Stomach (tissue), 9 donors: Measurements from ENCODE around the gene VPS41. TPM values are rescaled to one million over a fixed set of nuclear protein-coding genes. Genes with fewer than 3 reads are reported as not detected.

Experiments
- DNase-seq, 2 donors: peaks; one replicate each; pipeline versions ENCODE4 v3.0.0 to v3.0.0-alpha.2; 2013 to 2019
- H3K27ac ChIP-seq, 5 donors: fragments of 200-600 bp in 4 of 5; sonication (generic) in 4 of 5; one replicate each; pipeline ENCODE4 v1.5.1; 2013 to 2019; ENCODE audit warnings: mild to moderate bottlenecking in 1 of 5, moderate library complexity in 1 of 5
- H3K27me3 ChIP-seq, 3 donors: fragments of 200-600 bp; sonication (generic); one replicate each; pipeline ENCODE4 v1.5.1; 2017 to 2019; ENCODE audit warnings: mixed run types in 1 of 3
- H3K36me3 ChIP-seq, 4 donors: fragments of 200-600 bp; sonication (generic); 1 replicate in 3 of 4; 2 replicates in 1 of 4; pipeline ENCODE4 v1.5.1; 2016 to 2019
- H3K4me1 ChIP-seq, 4 donors: fragments of 200-600 bp; sonication (generic); one replicate each; pipeline ENCODE4 v1.5.1; 2016 to 2019
- H3K4me3 ChIP-seq, 4 donors: fragments of 200-600 bp; sonication (generic) in 3 of 4; one replicate each; pipeline ENCODE4 v1.5.1; 2016 to 2019; ENCODE audit warnings: mild to moderate bottlenecking in 1 of 4
- H3K9me3 ChIP-seq, 4 donors: fragments of 200-600 bp; sonication (generic); one replicate each; pipeline ENCODE4 v1.5.1; 2016 to 2019
- EP300 ChIP-seq: sonication (generic); formaldehyde crosslinking; IDR thresholded peaks from one replicate; pipeline ENCODE4 v1.6.1; 2017; ENCODE audit warnings: antibody characterized with exemption
- POLR2A ChIP-seq, 4 donors: fragments of 450-650 bp; IDR thresholded peaks; one replicate each; pipeline ENCODE4 v1.6.1; 2016; ENCODE audit warnings: antibody characterized with exemption in 4 of 4, control low read depth in 2 of 4, mild to moderate bottlenecking in 1 of 4, moderate library complexity in 1 of 4
- POLR2AphosphoS5 ChIP-seq, 3 donors: sonication (generic); formaldehyde crosslinking; IDR thresholded peaks; one replicate each; pipeline ENCODE4 v1.6.1; 2016; ENCODE audit warnings: antibody characterized with exemption in 3 of 3
- WGBS, 5 donors: extraction: QIAGEN DNeasy Blood & Tissue Kit in 3 of 5; methylation state at CpG; one replicate each; pipeline versions ENCODE4 v1.1.5 to v1.1.7; 2013 to 2018; 5-methylcytosine and 5-hydroxymethylcytosine counted together
- intact Hi-C: fragments of 100-400 bp; cut with DNase I; formaldehyde crosslinking; loops from one replicate; pipeline ENCODE4 v1.15.1; 2023; ENCODE audit warnings: low total_unique reads
- polyA plus RNA-seq, 3 donors: library from polyadenylated mRNA; stranded (reverse); fragments of 200-250 nt; gene quantifications; one replicate each; pipeline ENCODE4 v1.2.3, GENCODE V29; 2013
- total RNA-seq, 5 donors: library from RNA; depleted of rRNA; stranded (reverse); fragments of >200 nt; gene quantifications; one replicate each; pipeline versions ENCODE4 v1.1.0 to v1.2.3, GENCODE V29; 2014 to 2016
- TF ChIP-seq, protein P1 (sequence below), 7 experiments: fragments of 450-650 bp in 4 of 7; fragments of 200-600 bp in 3 of 7; sonication (generic) in 3 of 7; IDR thresholded peaks; one replicate each; pipeline ENCODE4 v1.5.1; 2016 to 2019; ENCODE audit warnings: antibody characterized with exemption in 7 of 7, control low read depth in 2 of 7, mild to moderate bottlenecking in 1 of 7
- donor health status: healthy with polysubstance abuse.
- donor health status: Bipolar disorder and iron deficiency.
- donor health status: healthy.

VPS41 gene
- total and polyA plus RNA-seq, 8 donors = 8.2 to 122 (median 41.4) TPM

DNA sequence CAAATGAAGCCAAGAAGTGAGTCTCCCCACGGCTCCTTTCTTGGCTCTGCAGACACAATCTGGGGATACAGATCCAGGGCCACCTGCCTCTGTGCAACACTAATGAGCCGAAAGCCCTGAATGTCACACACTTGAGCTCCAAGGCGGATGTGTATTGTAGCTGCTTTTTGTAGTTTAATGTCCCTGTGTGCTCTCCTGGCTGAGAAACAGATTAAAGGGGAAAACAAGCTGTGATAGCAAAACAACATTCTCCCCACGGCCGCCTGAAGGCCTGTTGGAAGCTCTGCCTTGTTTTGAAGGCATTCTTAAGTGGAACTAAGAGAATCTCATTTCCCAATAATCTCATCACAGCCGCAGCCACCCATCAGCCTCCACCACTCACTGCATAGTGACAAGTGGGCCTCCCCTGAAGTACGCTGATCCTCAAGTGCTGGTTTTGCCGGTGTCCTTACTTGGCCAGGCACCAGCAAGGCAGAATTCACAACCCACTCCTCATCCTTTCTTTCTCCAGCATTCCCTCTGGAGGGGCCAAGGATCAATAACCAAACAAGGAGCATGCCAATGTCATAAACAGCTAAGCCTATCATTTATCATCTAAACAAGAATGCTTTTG lies 233.4 kb downstream of the VPS41 start:
- Histone ChIP-seq H3K36me3 (no peaks in the 10 kb centered on the region), H3K27me3 (no peaks in the 10 kb centered on the region), H3K4me3 (no peak overlapping the region), H3K27ac (no peak overlapping the region), H3K9me3 (no peaks in the 10 kb centered on the region), H3K4me1 (no peaks in the 10 kb centered on the region)
- intact Hi-C loops = no loop called here
- 41 to 53% (median 44%) methylated on average over 8 of the region's 8 CpGs for WGBS, 5 donors
- TF ChIP-seq EP300 (no peak), POLR2AphosphoS5 (IDR thresholded peaks at IDR 0.05) (no peak), POLR2A (IDR thresholded peaks at IDR 0.05) (no peak)
- TF ChIP-seq, protein P1, sequence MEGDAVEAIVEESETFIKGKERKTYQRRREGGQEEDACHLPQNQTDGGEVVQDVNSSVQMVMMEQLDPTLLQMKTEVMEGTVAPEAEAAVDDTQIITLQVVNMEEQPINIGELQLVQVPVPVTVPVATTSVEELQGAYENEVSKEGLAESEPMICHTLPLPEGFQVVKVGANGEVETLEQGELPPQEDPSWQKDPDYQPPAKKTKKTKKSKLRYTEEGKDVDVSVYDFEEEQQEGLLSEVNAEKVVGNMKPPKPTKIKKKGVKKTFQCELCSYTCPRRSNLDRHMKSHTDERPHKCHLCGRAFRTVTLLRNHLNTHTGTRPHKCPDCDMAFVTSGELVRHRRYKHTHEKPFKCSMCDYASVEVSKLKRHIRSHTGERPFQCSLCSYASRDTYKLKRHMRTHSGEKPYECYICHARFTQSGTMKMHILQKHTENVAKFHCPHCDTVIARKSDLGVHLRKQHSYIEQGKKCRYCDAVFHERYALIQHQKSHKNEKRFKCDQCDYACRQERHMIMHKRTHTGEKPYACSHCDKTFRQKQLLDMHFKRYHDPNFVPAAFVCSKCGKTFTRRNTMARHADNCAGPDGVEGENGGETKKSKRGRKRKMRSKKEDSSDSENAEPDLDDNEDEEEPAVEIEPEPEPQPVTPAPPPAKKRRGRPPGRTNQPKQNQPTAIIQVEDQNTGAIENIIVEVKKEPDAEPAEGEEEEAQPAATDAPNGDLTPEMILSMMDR (IDR thresholded peaks at IDR 0.05) = no peak
- no peak for DNase-seq

DNA sequence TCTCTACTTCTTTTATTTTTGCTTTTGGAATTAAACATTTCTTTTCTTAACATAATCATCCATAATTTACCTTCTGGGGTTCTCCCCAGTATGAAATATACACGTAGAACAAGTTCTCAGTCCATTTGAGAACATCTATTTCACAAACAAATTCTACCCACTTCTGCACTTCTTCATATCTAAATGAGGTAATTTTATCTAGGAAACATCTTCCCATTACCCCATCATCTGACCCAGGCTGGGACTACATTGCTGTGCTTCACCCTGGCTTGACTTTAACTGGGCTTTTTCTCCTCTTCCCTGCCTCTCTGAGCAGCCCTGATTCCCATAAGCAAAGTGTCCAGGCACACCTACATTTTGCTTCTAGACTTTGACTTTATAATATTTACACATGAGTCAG lies 234.5 kb downstream of the VPS41 start:
- Histone ChIP-seq H3K27ac (peak overlapping the region in 2 of 5 donors; percentile 64 to 67), H3K36me3 (no peaks in the 10 kb centered on the region)

DNA sequence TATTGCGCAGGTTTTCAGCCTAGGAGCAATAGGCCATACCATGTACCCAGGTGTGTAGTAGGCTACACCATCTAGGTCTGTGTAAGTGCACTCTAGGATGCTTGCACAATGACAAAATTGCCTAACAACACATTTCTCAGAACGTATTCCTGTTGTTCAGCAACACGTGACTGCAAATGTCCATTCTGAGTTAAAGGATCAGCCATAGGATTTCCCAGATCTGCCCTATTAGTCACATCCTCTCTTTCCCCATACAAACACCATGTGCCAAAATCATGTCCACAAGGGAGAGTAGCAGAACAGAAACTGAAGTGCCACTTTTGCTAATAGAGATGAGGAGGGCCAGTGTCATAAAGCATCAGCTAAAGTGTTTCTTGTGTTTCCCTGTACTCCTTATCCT lies 235.2 kb downstream of the VPS41 start:
- no peak for DNase-seq
- intact Hi-C loops = no loop called here
- no peak overlapping the region for H3K4me3 ChIP-seq
- H3K4me1 ChIP-seq = no peaks in the 10 kb centered on the region
- WGBS, 5 donors = 63 to 81% (median 73%) methylated on average over 3 of the region's 3 CpGs
- no peaks in the 10 kb centered on the region for H3K27me3 ChIP-seq
- peak in 1 of 3 donors; percentile 8 for TF ChIP-seq POLR2AphosphoS5 (IDR thresholded peaks at IDR 0.05)
- TF ChIP-seq, protein P1 (IDR thresholded peaks at IDR 0.05) = no peak
- H3K27ac ChIP-seq = peak overlapping the region in 2 of 5 donors; percentile 64 to 67
- H3K9me3 ChIP-seq = no peaks in the 10 kb centered on the region
- no peaks in the 10 kb centered on the region for H3K36me3 ChIP-seq

More for the DNA sequence above, 234.5 kb downstream of the VPS41 start:
- Histone ChIP-seq H3K27me3 (no peaks in the 10 kb centered on the region), H3K9me3 (no peaks in the 10 kb centered on the region), H3K4me3 (no peak overlapping the region), H3K4me1 (no peaks in the 10 kb centered on the region)
- WGBS, 5 donors = 45 to 70% (median 47%) methylated on average over 1 of the region's 1 CpG
- DNase-seq = no peak
- intact Hi-C loops = no loop called here
- TF ChIP-seq, protein P1 (IDR thresholded peaks at IDR 0.05) = no peak
- TF ChIP-seq POLR2AphosphoS5 (IDR thresholded peaks at IDR 0.05) = no peak
- TF ChIP-seq EP300 = no peak
- no peak for TF ChIP-seq POLR2A (IDR thresholded peaks at IDR 0.05)

Other genes with a start within 250 kb of the VPS41 start
- gene POU6F2, start 68.7 kb upstream of the VPS41 start, total RNA-seq = under 1 TPM in 1 of 5 donors, not detected in 4; 0.37 TPM
- gene POU6F2, start 68.7 kb upstream of the VPS41 start, polyA plus RNA-seq = not detected